ENCODE data around the gene PRPSAP1.

Gene PRPSAP1

GRCh38 chr17:76353599-76354316 lies at the start of gene PRPSAP1:
Gene PRPSAP1, minus strand, starts transcription at chr17:76353916. Its CDS starts 213 bp downstream, at chr17:76353703.
- peak; percentile 86 to 99 for DNase-seq

GRCh38 chr17:76402711-76403110 lies 49.0 kb upstream of the PRPSAP1 start:
- no peak for DNase-seq

- no peak for DNase-seq
Measured at GRCh38 chr17:76399175-76400172, 45.8 kb upstream of the PRPSAP1 start.

GRCh38 chr17:76398523-76399174 lies 44.9 kb upstream of the PRPSAP1 start:
- DNase-seq = no peak

GRCh38 chr17:76397687-76398522 lies 44.2 kb upstream of the PRPSAP1 start:
- peak; percentile 49 to 61 for DNase-seq

GRCh38 chr17:76397184-76397583 lies 43.5 kb upstream of the PRPSAP1 start:
- DNase-seq = no peak

GRCh38 chr17:76395980-76396379 lies 42.3 kb upstream of the PRPSAP1 start:
- DNase-seq = no peak

GRCh38 chr17:76394166-76394565 lies 40.5 kb upstream of the PRPSAP1 start:
- no peak for DNase-seq

- no peak for DNase-seq
Measured at GRCh38 chr17:76391200-76391715, 37.5 kb upstream of the PRPSAP1 start.

GRCh38 chr17:76390003-76390421 lies 36.3 kb upstream of the PRPSAP1 start:
- DNase-seq = no peak

GRCh38 chr17:76388966-76389888 lies 35.5 kb upstream of the PRPSAP1 start:
- DNase-seq = no peak

GRCh38 chr17:76386966-76387765 lies 33.5 kb upstream of the PRPSAP1 start:
- no peak for DNase-seq

GRCh38 chr17:76385892-76386786 lies 32.4 kb upstream of the PRPSAP1 start:
- peak in 1 of 2 donors; percentile 60 for DNase-seq

GRCh38 chr17:76384987-76385891 lies 31.5 kb upstream of the PRPSAP1 start:
- peak in 1 of 2 donors; percentile 62 for DNase-seq

- peak; percentile 39 to 46 for DNase-seq
Measured at GRCh38 chr17:76384222-76384986, 30.7 kb upstream of the PRPSAP1 start, which contains the start of gene SPHK1. Gene SPHK1, plus strand, starts transcription at chr17:76384609. Its CDS starts 1,036 bp downstream, at chr17:76385645.

GRCh38 chr17:76383546-76384221 lies 30.0 kb upstream of the PRPSAP1 start:
- peak; percentile 54 to 57 for DNase-seq
